Osteocyte (in vitro differentiated cells): ENCODE results near the gene ACAN. TPM values are rescaled to one million over a fixed set of nuclear protein-coding genes. Genes with fewer than 3 reads are reported as not detected.

Source experiments
- DNase-seq: peaks from one replicate; pipeline ENCODE4 v3.0.0; 2021; ENCODE audit warnings: mixed read lengths; ENCODE audit not compliant: unreplicated experiment; ENCODE audit errors: extremely low spot score
- H3K27ac Mint-ChIP-seq: one replicate; pipeline ENCODE4 v1.8.0; 2021; ENCODE audit warnings: mild to moderate bottlenecking, mixed read lengths; ENCODE audit not compliant: unreplicated experiment
- H3K27me3 Mint-ChIP-seq: one replicate; pipeline ENCODE4 v1.8.0; 2021; ENCODE audit warnings: mixed read lengths; ENCODE audit not compliant: unreplicated experiment
- H3K36me3 Mint-ChIP-seq: one replicate; pipeline ENCODE4 v1.8.0; 2021; ENCODE audit warnings: mixed read lengths; ENCODE audit not compliant: unreplicated experiment
- H3K4me1 Mint-ChIP-seq: one replicate; pipeline ENCODE4 v1.8.0; 2021; ENCODE audit warnings: mixed read lengths; ENCODE audit not compliant: unreplicated experiment
- H3K4me3 Mint-ChIP-seq: one replicate; pipeline ENCODE4 v1.8.0; 2021; ENCODE audit warnings: mild to moderate bottlenecking, moderate library complexity, mixed read lengths; ENCODE audit not compliant: unreplicated experiment
- H3K9me3 Mint-ChIP-seq: one replicate; pipeline ENCODE4 v1.8.0; 2021; ENCODE audit warnings: mixed read lengths; ENCODE audit not compliant: unreplicated experiment
- total RNA-seq: library from RNA; stranded (reverse); gene quantifications from 2 replicates; pipeline ENCODE4 v1.2.1, GENCODE V29; 2021
- TF ChIP-seq, protein P1 (sequence below): fragments of 200-600 bp; sonication (generic); IDR thresholded peaks from 2 replicates; pipeline ENCODE4 v1.5.0; 2021; ENCODE audit warnings: antibody characterized with exemption, mild to moderate bottlenecking, moderate library complexity

Gene ACAN
- total RNA-seq, 1 donor from 2014 or later: 11.6 TPM

DNA sequence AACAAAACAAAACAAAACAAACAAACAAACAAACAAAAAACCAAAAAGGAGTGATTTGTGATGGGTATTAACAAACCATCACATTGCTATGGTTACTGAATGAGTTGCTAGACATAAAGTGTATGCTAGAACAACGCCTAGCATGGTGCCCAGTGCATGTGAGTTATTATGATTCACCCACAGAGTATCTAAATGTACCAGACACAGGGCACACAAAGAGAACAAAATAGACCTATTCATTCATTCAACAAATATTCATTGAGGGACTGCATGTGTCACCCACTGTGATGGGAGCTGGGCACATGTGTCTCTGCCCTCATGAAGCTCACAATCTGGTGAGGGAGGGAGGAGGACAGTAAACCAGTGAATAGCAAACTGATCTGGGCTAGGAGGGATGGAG lies 11.6 kb upstream of the ACAN start:
- Mint-ChIP-seq H3K27ac (no peak overlapping the region), H3K27me3 (peaks cover 39% of the 10 kb centered on the region)

GRCh38 chr15:88792342-88793282 lies 10.6 kb upstream of the ACAN start:
- H3K27ac Mint-ChIP-seq: no peak overlapping the region
- no peaks in the 10 kb centered on the region for H3K4me1 Mint-ChIP-seq
- H3K36me3 Mint-ChIP-seq: no peaks in the 10 kb centered on the region
- H3K9me3 Mint-ChIP-seq: no peaks in the 10 kb centered on the region
- peaks cover 39% of the 10 kb centered on the region for H3K27me3 Mint-ChIP-seq
- H3K4me3 Mint-ChIP-seq: no peak overlapping the region
- DNase-seq: no peak
- TF ChIP-seq, protein P1, sequence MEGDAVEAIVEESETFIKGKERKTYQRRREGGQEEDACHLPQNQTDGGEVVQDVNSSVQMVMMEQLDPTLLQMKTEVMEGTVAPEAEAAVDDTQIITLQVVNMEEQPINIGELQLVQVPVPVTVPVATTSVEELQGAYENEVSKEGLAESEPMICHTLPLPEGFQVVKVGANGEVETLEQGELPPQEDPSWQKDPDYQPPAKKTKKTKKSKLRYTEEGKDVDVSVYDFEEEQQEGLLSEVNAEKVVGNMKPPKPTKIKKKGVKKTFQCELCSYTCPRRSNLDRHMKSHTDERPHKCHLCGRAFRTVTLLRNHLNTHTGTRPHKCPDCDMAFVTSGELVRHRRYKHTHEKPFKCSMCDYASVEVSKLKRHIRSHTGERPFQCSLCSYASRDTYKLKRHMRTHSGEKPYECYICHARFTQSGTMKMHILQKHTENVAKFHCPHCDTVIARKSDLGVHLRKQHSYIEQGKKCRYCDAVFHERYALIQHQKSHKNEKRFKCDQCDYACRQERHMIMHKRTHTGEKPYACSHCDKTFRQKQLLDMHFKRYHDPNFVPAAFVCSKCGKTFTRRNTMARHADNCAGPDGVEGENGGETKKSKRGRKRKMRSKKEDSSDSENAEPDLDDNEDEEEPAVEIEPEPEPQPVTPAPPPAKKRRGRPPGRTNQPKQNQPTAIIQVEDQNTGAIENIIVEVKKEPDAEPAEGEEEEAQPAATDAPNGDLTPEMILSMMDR: no peak

More for the DNA sequence above, 11.6 kb upstream of the ACAN start:
- Mint-ChIP-seq H3K4me1 (no peaks in the 10 kb centered on the region), H3K4me3 (no peak overlapping the region), H3K36me3 (no peaks in the 10 kb centered on the region), H3K9me3 (no peaks in the 10 kb centered on the region)
- TF ChIP-seq, protein P1: no peak
- no peak for DNase-seq

GRCh38 chr15:88794001-88794400 lies 9.2 kb upstream of the ACAN start:
- no peak overlapping the region for H3K27ac Mint-ChIP-seq
- no peak overlapping the region for H3K4me3 Mint-ChIP-seq
- H3K4me1 Mint-ChIP-seq: no peaks in the 10 kb centered on the region
- TF ChIP-seq, protein P1: no peak
- no peaks in the 10 kb centered on the region for H3K36me3 Mint-ChIP-seq
- no peak for DNase-seq
- H3K27me3 Mint-ChIP-seq: peaks cover 40% of the 10 kb centered on the region
- H3K9me3 Mint-ChIP-seq: no peaks in the 10 kb centered on the region

DNA sequence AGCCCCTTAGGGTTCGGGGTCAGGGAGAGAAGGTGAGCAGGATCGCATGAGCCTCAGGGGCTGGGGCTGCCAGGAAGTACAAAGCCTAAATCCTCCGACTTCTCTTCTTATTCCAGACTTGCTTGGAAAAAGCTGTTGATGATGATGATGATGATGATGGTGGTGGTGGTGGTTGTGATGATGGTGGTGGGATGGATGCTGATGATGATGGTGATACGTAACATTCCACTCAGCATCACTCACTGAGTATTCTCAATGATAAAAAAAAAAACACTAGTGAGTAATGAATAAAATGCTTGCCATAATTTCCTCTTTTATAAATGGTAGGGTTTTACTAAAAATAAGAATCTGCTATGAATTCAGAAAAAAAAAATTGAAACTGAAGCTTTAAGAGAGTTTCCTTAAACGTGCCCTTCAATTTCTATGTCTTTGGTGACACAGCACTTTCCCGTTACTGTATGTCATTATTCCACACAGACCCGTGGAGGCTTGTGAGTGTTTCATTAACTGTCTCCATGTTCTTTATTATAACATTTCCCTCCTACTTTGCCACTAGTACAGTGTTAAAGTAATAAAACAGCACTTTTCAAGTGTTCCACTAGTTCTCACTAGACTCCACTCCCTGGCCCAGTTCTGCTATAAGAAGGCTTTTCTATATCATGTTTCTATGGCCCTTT lies 5.4 kb upstream of the ACAN start:
- DNase-seq: no peak
- Mint-ChIP-seq H3K27ac (no peak overlapping the region), H3K4me3 (no peak overlapping the region), H3K9me3 (no peaks in the 10 kb centered on the region), H3K36me3 (no peaks in the 10 kb centered on the region), H3K27me3 (peaks cover 50% of the 10 kb centered on the region), H3K4me1 (peaks cover 3% of the 10 kb centered on the region)
- TF ChIP-seq, protein P1: no peak

DNA sequence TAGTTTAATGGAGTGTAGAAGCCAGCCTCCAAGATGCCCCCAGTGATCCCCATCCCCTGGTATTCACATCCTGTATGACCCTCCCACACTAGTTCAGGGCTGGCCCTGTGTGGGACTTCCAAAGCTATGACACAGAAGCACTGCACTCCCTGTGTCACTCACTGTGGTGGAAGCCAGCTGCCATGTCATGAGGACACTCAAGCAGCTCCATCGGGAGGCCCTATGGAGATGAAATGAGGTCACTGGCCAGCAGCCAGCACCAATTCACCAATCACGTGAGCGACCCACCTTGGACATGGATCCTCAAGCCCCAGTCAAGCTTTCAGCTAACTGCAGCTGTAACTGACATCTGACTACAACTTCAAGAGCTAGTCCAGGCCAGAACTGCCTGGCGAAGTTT lies 3.9 kb upstream of the ACAN start:
- Mint-ChIP-seq H3K4me3 (no peak overlapping the region), H3K4me1 (peaks cover 9% of the 10 kb centered on the region), H3K27me3 (peaks cover 44% of the 10 kb centered on the region), H3K27ac (no peak overlapping the region), H3K9me3 (no peaks in the 10 kb centered on the region), H3K36me3 (no peaks in the 10 kb centered on the region)
- no peak for DNase-seq
- TF ChIP-seq, protein P1: no peak
